RWPE1 (cell line): ENCODE measurements around the gene DYNLRB1.

ENCODE experiments used
- CTCF ChIA-PET: fragments of 350-600 bp; sonication (Branson Sonifier 250); formaldehyde crosslinking; extraction: SDS; loops from one replicate; lab custom pipeline; 2021; lab: Yijun Ruan, JAX
- POLR2A ChIA-PET: fragments of 400-600 bp; formaldehyde crosslinking; extraction: SDS; loops from one replicate; lab custom pipeline; 2020; ENCODE audit warnings: antibody characterized with exemption; ENCODE audit not compliant: low non-redundant PET; lab: Yijun Ruan, JAX
- DNase-seq: peaks from one replicate; pipeline ENCODE4 v3.0.0; 2012; ENCODE audit warnings: low spot score
- H3K27ac ChIP-seq: fragments of 450-650 bp; 2 replicates; pipeline ENCODE4 v1.5.1; 2017
- TF ChIP-seq, protein P1 (sequence below): fragments of 450-650 bp; conservative IDR thresholded peaks from 2 replicates; pipeline ENCODE4 v1.5.1; 2017; ENCODE audit warnings: low read depth, mild to moderate bottlenecking

DYNLRB1 gene

DNA sequence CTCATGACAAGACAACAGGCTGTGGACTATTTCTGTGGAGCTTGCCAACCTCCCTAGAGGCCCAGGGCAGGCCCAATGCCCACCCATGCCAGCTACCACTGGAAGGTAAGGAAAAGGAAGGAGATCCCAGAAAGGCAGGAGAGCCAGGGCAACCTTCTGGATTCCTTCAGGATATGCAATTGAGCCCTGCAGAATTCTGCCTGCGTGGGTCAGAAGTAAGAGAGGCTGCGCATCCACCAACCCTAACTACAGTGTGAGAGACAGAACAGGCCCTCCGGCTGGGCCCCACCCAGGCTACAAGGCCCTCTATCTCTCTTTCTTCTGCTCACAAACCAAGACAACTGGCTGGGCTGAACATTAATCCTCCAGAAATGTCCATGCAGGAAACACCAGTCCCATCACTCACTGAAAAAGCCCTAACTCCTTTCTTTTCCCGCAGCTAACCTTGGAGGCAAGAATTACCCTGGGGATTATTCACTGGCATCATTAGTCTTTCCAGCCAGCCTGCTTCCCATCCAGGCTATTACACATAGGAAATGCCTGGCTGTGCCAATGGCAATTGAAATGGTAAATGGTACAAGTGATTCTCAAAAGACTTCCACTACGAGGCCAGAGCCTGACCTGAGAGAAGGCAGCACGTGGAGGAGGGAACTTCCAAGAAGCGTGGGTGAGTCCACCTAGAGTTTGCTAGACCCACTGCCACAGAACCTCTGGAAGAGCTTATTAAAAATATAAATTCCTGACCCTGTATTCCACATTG is 57.5 kb downstream of the DYNLRB1 start:
- TF ChIP-seq, protein P1, sequence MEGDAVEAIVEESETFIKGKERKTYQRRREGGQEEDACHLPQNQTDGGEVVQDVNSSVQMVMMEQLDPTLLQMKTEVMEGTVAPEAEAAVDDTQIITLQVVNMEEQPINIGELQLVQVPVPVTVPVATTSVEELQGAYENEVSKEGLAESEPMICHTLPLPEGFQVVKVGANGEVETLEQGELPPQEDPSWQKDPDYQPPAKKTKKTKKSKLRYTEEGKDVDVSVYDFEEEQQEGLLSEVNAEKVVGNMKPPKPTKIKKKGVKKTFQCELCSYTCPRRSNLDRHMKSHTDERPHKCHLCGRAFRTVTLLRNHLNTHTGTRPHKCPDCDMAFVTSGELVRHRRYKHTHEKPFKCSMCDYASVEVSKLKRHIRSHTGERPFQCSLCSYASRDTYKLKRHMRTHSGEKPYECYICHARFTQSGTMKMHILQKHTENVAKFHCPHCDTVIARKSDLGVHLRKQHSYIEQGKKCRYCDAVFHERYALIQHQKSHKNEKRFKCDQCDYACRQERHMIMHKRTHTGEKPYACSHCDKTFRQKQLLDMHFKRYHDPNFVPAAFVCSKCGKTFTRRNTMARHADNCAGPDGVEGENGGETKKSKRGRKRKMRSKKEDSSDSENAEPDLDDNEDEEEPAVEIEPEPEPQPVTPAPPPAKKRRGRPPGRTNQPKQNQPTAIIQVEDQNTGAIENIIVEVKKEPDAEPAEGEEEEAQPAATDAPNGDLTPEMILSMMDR = no peak
- ChIA-PET CTCF (interaction anchor here (0.9 to 1.1 kb wide), 3 partner anchors 9 to 196 kb away, joined by 3 to 5 read pairs (median 3); no protein-coding TSS in a partner anchor), POLR2A (no interaction called here)
- DNase-seq = no peak
- H3K27ac ChIP-seq = no peak overlapping the region

DNA sequence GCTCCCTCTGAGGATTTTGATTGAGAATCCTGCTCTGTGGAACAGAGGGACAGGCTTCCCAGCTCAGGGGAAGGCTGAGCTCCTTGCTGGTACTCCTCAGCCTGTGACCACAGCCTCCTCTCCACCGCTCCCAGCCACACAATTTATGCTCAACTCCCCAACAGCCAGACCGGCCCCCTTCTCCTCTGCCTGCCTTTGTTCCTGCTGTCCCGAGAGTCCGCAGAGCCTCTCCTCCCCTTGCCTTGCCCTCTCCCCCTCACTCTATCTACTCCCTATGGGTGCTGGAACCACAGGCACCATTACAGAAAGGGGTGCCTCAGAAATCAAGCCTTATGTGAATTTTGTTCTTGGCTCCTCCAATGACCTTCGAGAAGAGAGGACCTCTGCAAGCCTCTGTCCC is 58.2 kb downstream of the DYNLRB1 start:
- ChIA-PET CTCF (interaction anchor here (1.1 kb wide), 1 partner anchor 35 kb away, joined by 3 read pairs; no protein-coding TSS in a partner anchor), POLR2A (no interaction called here)
- H3K27ac ChIP-seq = no peak overlapping the region
- TF ChIP-seq, protein P1 = no peak
- DNase-seq = no peak

DNA sequence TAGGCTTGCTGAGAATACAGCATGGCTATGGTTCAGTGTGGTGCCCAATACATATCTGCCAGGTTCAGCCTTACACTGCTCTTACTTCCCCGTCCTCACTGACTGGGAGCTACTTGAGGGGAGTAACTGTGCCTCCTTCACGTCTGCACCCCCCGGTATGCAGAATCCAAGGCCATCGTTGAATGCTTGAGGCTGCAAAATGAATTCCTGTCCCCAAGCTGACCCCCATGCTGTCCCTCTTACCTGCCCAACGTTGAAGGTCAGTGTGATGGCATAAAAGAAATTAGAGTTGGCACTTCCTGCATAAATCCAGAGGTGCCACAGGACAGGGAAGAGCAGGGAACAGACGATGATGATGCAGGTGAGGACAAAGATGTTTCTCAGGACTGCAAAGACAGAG is 58.6 kb downstream of the DYNLRB1 start:
- no peak for DNase-seq
- H3K27ac ChIP-seq = no peak overlapping the region
- TF ChIP-seq, protein P1 = no peak
- POLR2A ChIA-PET = no interaction called here
- CTCF ChIA-PET = interaction anchor here (1.1 kb wide), 1 partner anchor 35 kb away, joined by 3 read pairs; no protein-coding TSS in a partner anchor

DNA sequence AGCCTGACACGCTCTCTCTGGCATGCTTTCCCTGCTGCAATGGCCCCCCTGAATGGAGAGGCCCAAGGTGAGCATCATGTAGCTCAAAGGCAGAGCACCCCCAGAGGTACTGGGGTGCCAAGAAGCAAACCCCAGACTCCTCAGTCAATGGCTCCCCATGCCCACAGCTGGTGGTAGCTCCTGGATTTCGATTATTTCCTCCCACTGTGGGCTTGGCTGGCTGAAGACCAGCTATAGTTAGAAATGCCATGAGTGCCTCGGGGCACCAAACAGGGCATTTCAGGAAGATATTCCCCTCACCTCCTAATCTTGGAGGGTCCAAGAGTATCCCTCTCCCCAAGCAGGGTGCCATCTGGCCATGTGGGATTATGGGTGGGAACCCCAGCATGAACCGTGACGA is 59.0 kb downstream of the DYNLRB1 start:
- CTCF ChIA-PET = no interaction called here
- DNase-seq = no peak
- TF ChIP-seq, protein P1 = no peak
- POLR2A ChIA-PET = no interaction called here
- H3K27ac ChIP-seq = no peak overlapping the region

DNA sequence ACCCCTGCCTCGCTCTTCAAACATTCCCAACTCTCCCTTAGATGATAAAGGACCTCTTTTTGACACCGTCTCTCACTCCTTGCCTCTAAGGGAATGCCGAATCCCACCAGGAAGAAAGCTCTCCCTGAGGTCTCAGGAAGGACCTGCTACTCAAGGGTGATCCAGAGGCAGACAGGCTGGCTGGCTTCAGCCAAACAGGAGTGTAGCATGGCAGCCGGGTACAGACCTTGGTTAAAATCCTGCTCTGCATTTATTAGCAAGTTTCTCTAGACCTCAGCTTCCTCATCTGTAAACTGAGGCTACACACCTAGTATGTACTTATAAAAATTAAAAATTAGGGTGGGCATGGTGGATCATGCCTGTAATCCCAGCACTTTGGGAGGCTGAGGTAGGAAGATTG is 59.5 kb downstream of the DYNLRB1 start:
- CTCF ChIA-PET = no interaction called here
- TF ChIP-seq, protein P1 = no peak
- POLR2A ChIA-PET = no interaction called here

DNA sequence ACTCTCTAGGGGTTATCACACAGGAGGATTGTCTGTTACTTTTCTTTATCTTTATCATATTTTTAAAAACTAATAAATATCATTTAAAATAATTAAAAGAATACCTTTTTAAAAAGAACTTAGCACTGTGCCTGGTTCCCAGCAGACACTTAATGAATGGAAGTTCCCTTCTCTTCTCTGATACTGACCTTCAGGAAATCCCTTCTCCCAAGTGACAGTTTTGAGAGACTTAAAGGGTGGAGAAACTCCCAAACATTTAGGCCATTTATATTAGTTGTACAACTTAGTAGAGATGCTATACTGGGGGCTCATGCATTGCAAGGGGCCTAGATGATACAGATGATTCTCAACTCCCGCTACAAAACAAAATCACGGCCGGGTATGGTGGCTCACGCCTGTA is 60.8 kb downstream of the DYNLRB1 start:
- ChIA-PET POLR2A (no interaction called here), CTCF (interaction anchor here (0.6 kb wide), 1 partner anchor 689 kb away, joined by 3 read pairs; no protein-coding TSS in a partner anchor)
- TF ChIP-seq, protein P1 = no peak
- no peak overlapping the region for H3K27ac ChIP-seq
- no peak for DNase-seq

More for the DNA sequence above, 59.5 kb downstream of the DYNLRB1 start:
- no peak for DNase-seq
- H3K27ac ChIP-seq = no peak overlapping the region
